GM19328 (cell line): ENCODE measurements around the gene RSU1.

Experiments used
- ATAC-seq: cut with Tn5 transposase; IDR thresholded peaks from one replicate; pipeline ENCODE4 v1.9.1; 2021; ENCODE audit warnings: mild to moderate bottlenecking, moderate library complexity; ENCODE audit not compliant: unreplicated experiment

Gene RSU1

GRCh38 chr10:16822726-16823360 lies 5.6 kb upstream of the RSU1 start:
- no peak for ATAC-seq

GRCh38 chr10:16822027-16822426 lies 4.8 kb upstream of the RSU1 start:
- no peak for ATAC-seq

- no peak for ATAC-seq
Measured at GRCh38 chr10:16820421-16820820, 3.2 kb upstream of the RSU1 start.

GRCh38 chr10:16820018-16820417 lies 2.8 kb upstream of the RSU1 start:
- no peak for ATAC-seq

- ATAC-seq, result no peak
Measured at GRCh38 chr10:16819436-16819835, 2.2 kb upstream of the RSU1 start.

GRCh38 chr10:16819026-16819425 lies 1.8 kb upstream of the RSU1 start:
- ATAC-seq, result no peak

GRCh38 chr10:16816830-16817124 lies 447 bp downstream of the RSU1 start:
- no peak for ATAC-seq

GRCh38 chr10:16816171-16816570 lies 1.1 kb downstream of the RSU1 start:
- ATAC-seq, result no peak

- ATAC-seq, result no peak
Measured at GRCh38 chr10:16814012-16814411, 3.2 kb downstream of the RSU1 start.

GRCh38 chr10:16812676-16813075 lies 4.5 kb downstream of the RSU1 start:
- no peak for ATAC-seq

GRCh38 chr10:16811765-16812164 lies 5.5 kb downstream of the RSU1 start:
- ATAC-seq, result no peak

GRCh38 chr10:16811292-16811691 lies 5.9 kb downstream of the RSU1 start:
- ATAC-seq, result no peak

GRCh38 chr10:16809074-16809718 lies 8.0 kb downstream of the RSU1 start:
- peak; percentile 88 for ATAC-seq

- ATAC-seq, result no peak
Measured at GRCh38 chr10:16804123-16804522, 13.1 kb downstream of the RSU1 start.

- no peak for ATAC-seq
Measured at GRCh38 chr10:16803464-16803863, 13.8 kb downstream of the RSU1 start.

GRCh38 chr10:16799621-16800020 lies 17.6 kb downstream of the RSU1 start:
- peak; percentile 60 for ATAC-seq

- ATAC-seq, result no peak
Measured at GRCh38 chr10:16798571-16798970, 18.7 kb downstream of the RSU1 start.

GRCh38 chr10:16795410-16796073 lies 21.7 kb downstream of the RSU1 start:
- no peak for ATAC-seq

- no peak for ATAC-seq
Measured at GRCh38 chr10:16794005-16794404, 23.2 kb downstream of the RSU1 start.

GRCh38 chr10:16792675-16793074 lies 24.5 kb downstream of the RSU1 start:
- ATAC-seq, result no peak

GRCh38 chr10:16789765-16790164 lies 27.5 kb downstream of the RSU1 start:
- ATAC-seq, result no peak

GRCh38 chr10:16789261-16789660 lies 28.0 kb downstream of the RSU1 start:
- no peak for ATAC-seq

- no peak for ATAC-seq
Measured at GRCh38 chr10:16788778-16789177, 28.4 kb downstream of the RSU1 start.
